Measurements from ENCODE around the gene AP1G1. TPM values are rescaled to one million over a fixed set of nuclear protein-coding genes. Genes with fewer than 3 reads are reported as not detected.
"Not testable (repeated sequence)": the region's sequence is repeated elsewhere in the genome, so short reads cannot be mapped to it uniquely, and the experiment has no call there.

AP1G1 gene
- total RNA-seq, 1 donor from 2014 or later, result 121 TPM

GRCh38 chr16:71789136-71789535 is 19.5 kb downstream of the AP1G1 start:
- peaks cover 11% of the 10 kb centered on the region for H3K4me1 Mint-ChIP-seq (ENCODE audit: low read depth, unreplicated experiment)
- no peak overlapping the region for H3K4me3 Mint-ChIP-seq (ENCODE audit: unreplicated experiment)
- no peak overlapping the region for H3K27ac ChIP-seq (ENCODE audit: low read depth, low read length)
- H2AFZ ChIP-seq (ENCODE audit: low read depth, low read length), result no peak overlapping the region
- no peak overlapping the region for H3K4me2 ChIP-seq (ENCODE audit: low read length)
- peaks cover 77% of the 10 kb centered on the region for H4K20me1 ChIP-seq (ENCODE audit: insufficient read depth, low read length)
- H3K9me3 Mint-ChIP-seq (ENCODE audit: unreplicated experiment), result no peaks in the 10 kb centered on the region
- peaks cover 11% of the 10 kb centered on the region for H3K36me3 Mint-ChIP-seq (ENCODE audit: low read depth, unreplicated experiment)
- peaks cover 95% of the 10 kb centered on the region for H3K79me2 ChIP-seq (ENCODE audit: insufficient read depth, low read length)
- FAIRE-seq (no peak), DNase-seq (ENCODE audit: low read depth) (no peak)
- H3K9me3 ChIP-seq (ENCODE audit: insufficient read depth, low read depth, low read length), result no peaks in the 10 kb centered on the region
- TF ChIP-seq EZH2 (IDR thresholded peaks at IDR 0.05; ENCODE audit: insufficient read depth, low read length), result no peak
- TF ChIP-seq CTCF (IDR thresholded peaks at IDR 0.05; ENCODE audit: insufficient read depth, low read depth, low read length), result no peak
- no peak overlapping the region for H3K9ac ChIP-seq (ENCODE audit: low read length)
- H3K27me3 Mint-ChIP-seq (ENCODE audit: low read depth, unreplicated experiment), result no peaks in the 10 kb centered on the region
- no peaks in the 10 kb centered on the region for H3K4me1 ChIP-seq (ENCODE audit: insufficient read depth, low read length)
- no peak overlapping the region for H3K4me3 ChIP-seq (ENCODE audit: insufficient read depth, low read depth, low read length)
- H3K36me3 ChIP-seq (ENCODE audit: insufficient read depth, low read length), result peaks cover 30% of the 10 kb centered on the region
- H3K27ac Mint-ChIP-seq (ENCODE audit: unreplicated experiment), result no peak overlapping the region
- no peaks in the 10 kb centered on the region for H3K27me3 ChIP-seq (ENCODE audit: insufficient read depth, low read length)

- no peak overlapping the region for H3K4me3 Mint-ChIP-seq (ENCODE audit: unreplicated experiment)
- no peaks in the 10 kb centered on the region for H3K27me3 Mint-ChIP-seq (ENCODE audit: low read depth, unreplicated experiment)
- DNase-seq (ENCODE audit: low read depth), result no peak
- Histone ChIP-seq H3K27me3 (ENCODE audit: insufficient read depth, low read length) (no peaks in the 10 kb centered on the region), H3K9me3 (ENCODE audit: insufficient read depth, low read depth, low read length) (no peaks in the 10 kb centered on the region), H2AFZ (ENCODE audit: low read depth, low read length) (no peak overlapping the region), H3K4me3 (ENCODE audit: insufficient read depth, low read depth, low read length) (no peak overlapping the region), H3K36me3 (ENCODE audit: insufficient read depth, low read length) (peaks cover 31% of the 10 kb centered on the region), H3K4me2 (ENCODE audit: low read length) (no peak overlapping the region), H3K27ac (ENCODE audit: low read depth, low read length) (no peak overlapping the region), H3K4me1 (ENCODE audit: insufficient read depth, low read length) (no peaks in the 10 kb centered on the region), H4K20me1 (ENCODE audit: insufficient read depth, low read length) (peaks cover 77% of the 10 kb centered on the region), H3K79me2 (ENCODE audit: insufficient read depth, low read length) (peaks cover 95% of the 10 kb centered on the region), H3K9ac (ENCODE audit: low read length) (no peak overlapping the region)
- peaks cover 11% of the 10 kb centered on the region for H3K36me3 Mint-ChIP-seq (ENCODE audit: low read depth, unreplicated experiment)
- FAIRE-seq, result no peak
- H3K4me1 Mint-ChIP-seq (ENCODE audit: low read depth, unreplicated experiment), result peaks cover 11% of the 10 kb centered on the region
- TF ChIP-seq CTCF (IDR thresholded peaks at IDR 0.05; ENCODE audit: insufficient read depth, low read depth, low read length) (no peak), EZH2 (IDR thresholded peaks at IDR 0.05; ENCODE audit: insufficient read depth, low read length) (no peak)
- H3K9me3 Mint-ChIP-seq (ENCODE audit: unreplicated experiment), result no peaks in the 10 kb centered on the region
- H3K27ac Mint-ChIP-seq (ENCODE audit: unreplicated experiment), result no peak overlapping the region
These were observed 20.1 kb downstream of the AP1G1 start for GRCh38 chr16:71788578-71788977.

GRCh38 chr16:71785143-71785542 is 23.5 kb downstream of the AP1G1 start:
- FAIRE-seq; H3K9ac ChIP-seq (ENCODE audit: low read length); H2AFZ ChIP-seq (ENCODE audit: low read depth, low read length); H3K4me1 ChIP-seq (ENCODE audit: insufficient read depth, low read length); H3K9me3 ChIP-seq (ENCODE audit: insufficient read depth, low read depth, low read length); DNase-seq (ENCODE audit: low read depth); H3K9me3 Mint-ChIP-seq (ENCODE audit: unreplicated experiment); H3K4me2 ChIP-seq (ENCODE audit: low read length); H3K27ac ChIP-seq (ENCODE audit: low read depth, low read length); H3K27ac Mint-ChIP-seq (ENCODE audit: unreplicated experiment); H3K4me3 Mint-ChIP-seq (ENCODE audit: unreplicated experiment); H3K36me3 Mint-ChIP-seq (ENCODE audit: low read depth, unreplicated experiment); H3K4me3 ChIP-seq (ENCODE audit: insufficient read depth, low read depth, low read length); H3K27me3 ChIP-seq (ENCODE audit: insufficient read depth, low read length); H3K27me3 Mint-ChIP-seq (ENCODE audit: low read depth, unreplicated experiment): not testable (repeated sequence)
- H3K4me1 Mint-ChIP-seq (ENCODE audit: low read depth, unreplicated experiment), result peaks cover 11% of the 10 kb centered on the region
- Histone ChIP-seq H4K20me1 (ENCODE audit: insufficient read depth, low read length) (peaks cover 67% of the 10 kb centered on the region), H3K36me3 (ENCODE audit: insufficient read depth, low read length) (peaks cover 31% of the 10 kb centered on the region), H3K79me2 (ENCODE audit: insufficient read depth, low read length) (peaks cover 92% of the 10 kb centered on the region)
